Vagina (tissue), 2 donors: ENCODE results near the gene MACROD2.

Experiments
- POLR2A ChIP-seq, 2 donors: fragments of 450-650 bp; IDR thresholded peaks; one replicate each; pipeline ENCODE4 v1.6.1; 2017; ENCODE audit warnings: antibody characterized with exemption in 2 of 2, mild to moderate bottlenecking in 2 of 2, moderate library complexity in 2 of 2
- POLR2AphosphoS5 ChIP-seq, 2 donors: sonication (generic); formaldehyde crosslinking; IDR thresholded peaks; one replicate each; pipeline ENCODE4 v1.9.0; 2017; ENCODE audit warnings: antibody characterized with exemption in 2 of 2, mild to moderate bottlenecking in 2 of 2, low read depth in 1 of 2; ENCODE audit not compliant: insufficient read depth in 1 of 2
- TF ChIP-seq, protein P1 (sequence below), 3 experiments: fragments of 450-650 bp in 2 of 3; fragments of 200-600 bp in 1 of 3; sonication (generic) in 1 of 3; IDR thresholded peaks; one replicate each; pipeline ENCODE4 v1.5.1; 2017 to 2019; ENCODE audit warnings: antibody characterized with exemption in 3 of 3, mild to moderate bottlenecking in 2 of 3, moderate library complexity in 2 of 3

- no peak for TF ChIP-seq POLR2A (IDR thresholded peaks at IDR 0.05)
- TF ChIP-seq, protein P1, sequence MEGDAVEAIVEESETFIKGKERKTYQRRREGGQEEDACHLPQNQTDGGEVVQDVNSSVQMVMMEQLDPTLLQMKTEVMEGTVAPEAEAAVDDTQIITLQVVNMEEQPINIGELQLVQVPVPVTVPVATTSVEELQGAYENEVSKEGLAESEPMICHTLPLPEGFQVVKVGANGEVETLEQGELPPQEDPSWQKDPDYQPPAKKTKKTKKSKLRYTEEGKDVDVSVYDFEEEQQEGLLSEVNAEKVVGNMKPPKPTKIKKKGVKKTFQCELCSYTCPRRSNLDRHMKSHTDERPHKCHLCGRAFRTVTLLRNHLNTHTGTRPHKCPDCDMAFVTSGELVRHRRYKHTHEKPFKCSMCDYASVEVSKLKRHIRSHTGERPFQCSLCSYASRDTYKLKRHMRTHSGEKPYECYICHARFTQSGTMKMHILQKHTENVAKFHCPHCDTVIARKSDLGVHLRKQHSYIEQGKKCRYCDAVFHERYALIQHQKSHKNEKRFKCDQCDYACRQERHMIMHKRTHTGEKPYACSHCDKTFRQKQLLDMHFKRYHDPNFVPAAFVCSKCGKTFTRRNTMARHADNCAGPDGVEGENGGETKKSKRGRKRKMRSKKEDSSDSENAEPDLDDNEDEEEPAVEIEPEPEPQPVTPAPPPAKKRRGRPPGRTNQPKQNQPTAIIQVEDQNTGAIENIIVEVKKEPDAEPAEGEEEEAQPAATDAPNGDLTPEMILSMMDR (IDR thresholded peaks at IDR 0.05), result no peak
- no peak for TF ChIP-seq POLR2AphosphoS5 (IDR thresholded peaks at IDR 0.05; ENCODE audit: insufficient read depth in 1 of 2, low read depth in 1 of 2)
Measured at GRCh38 chr20:14291502-14291901, 296.2 kb downstream of the MACROD2 start.
